NT2/D1 (cell line): ENCODE results near the gene FAM120AOS.

Experiments
- DNase-seq: peaks from one replicate; pipeline ENCODE4 v3.0.0-alpha.2; 2011; ENCODE audit warnings: low read depth, low spot score
- H3K27me3 ChIP-seq: 2 replicates; pipeline ENCODE4 v1.6.0; 2011; ENCODE audit warnings: mild to moderate bottlenecking; ENCODE audit not compliant: insufficient read length, insufficient read depth
- H3K36me3 ChIP-seq: 2 replicates; pipeline ENCODE4 v1.6.1; 2011; ENCODE audit warnings: mild to moderate bottlenecking, low read length, mixed read lengths; ENCODE audit not compliant: insufficient read depth, insufficient read length
- H3K4me1 ChIP-seq: 2 replicates; pipeline ENCODE4 v1.5.1; 2011; ENCODE audit not compliant: insufficient read depth, insufficient read length
- H3K4me3 ChIP-seq: 2 replicates; pipeline ENCODE4 v1.5.1; 2011; ENCODE audit warnings: low read depth; ENCODE audit not compliant: insufficient read length
- H3K9ac ChIP-seq: 2 replicates; pipeline ENCODE4 v1.6.0; 2011; ENCODE audit warnings: low read depth; ENCODE audit not compliant: insufficient read length
- H3K9me3 ChIP-seq: 2 replicates; pipeline ENCODE4 v1.5.1; 2011; ENCODE audit warnings: mild to moderate bottlenecking, low read length; ENCODE audit not compliant: insufficient read depth
- SUZ12 ChIP-seq: IDR thresholded peaks from 2 replicates; pipeline ENCODE4 v1.6.1; 2011; ENCODE audit not compliant: insufficient read length, insufficient read depth; ENCODE audit errors: extremely low read depth
- YY1 ChIP-seq: IDR thresholded peaks from 2 replicates; pipeline ENCODE4 v1.6.1; 2011; ENCODE audit not compliant: insufficient read length, insufficient read depth
- ZNF274 ChIP-seq: IDR thresholded peaks from 2 replicates; pipeline ENCODE4 v1.6.1; 2011; ENCODE audit warnings: mild to moderate bottlenecking, low read depth, low read length

FAM120AOS gene

DNA sequence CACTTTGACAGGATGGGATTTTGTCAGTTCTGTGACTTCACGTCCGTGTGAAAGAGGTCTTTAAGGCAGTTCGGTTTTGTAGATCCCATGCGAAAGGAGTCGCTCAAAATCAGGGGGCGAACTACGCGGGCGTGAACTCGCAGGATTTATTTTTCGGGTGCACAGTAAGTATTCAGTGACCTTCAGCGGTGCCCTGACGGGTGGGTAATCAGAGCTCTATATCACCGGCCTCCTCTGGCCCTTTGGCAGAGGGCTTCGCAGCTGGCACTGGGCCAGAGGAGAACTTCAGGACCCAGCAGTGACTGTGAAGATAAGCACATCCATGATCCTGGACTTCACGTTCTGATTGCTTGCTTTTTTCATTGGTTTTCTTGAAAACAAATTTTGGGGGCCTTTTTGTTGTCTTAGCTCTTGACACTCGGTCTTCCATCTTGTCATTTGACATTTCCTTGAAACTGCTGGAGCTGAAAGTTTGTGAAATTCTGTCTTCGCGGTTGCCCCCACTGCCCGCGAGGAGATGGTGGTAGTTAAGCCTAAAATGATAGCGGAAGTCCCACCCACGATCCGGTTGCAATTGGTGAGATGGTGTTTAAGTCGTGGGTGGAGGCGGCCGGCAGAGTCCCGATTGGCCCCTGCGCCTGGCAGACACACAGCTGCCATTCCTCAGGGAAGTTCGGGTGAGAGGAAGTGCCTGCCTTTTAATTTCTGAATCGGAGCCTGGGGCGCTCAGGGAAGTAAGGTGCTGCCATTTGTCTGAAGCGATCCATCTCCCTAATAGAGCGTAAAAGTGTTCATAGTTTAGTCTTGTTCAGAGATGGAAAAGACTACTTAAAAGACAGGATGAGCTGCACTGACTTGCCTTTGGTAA, at the start of gene FAM120AOS:
Gene FAM120AOS (minus strand): TSS at position 535 of the 868 bp plus-strand sequence. CDS start 872 bp downstream, outside the sequence.
- Histone ChIP-seq H3K9ac (peak within 1 kb of the TSS; percentile 98), H3K4me3 (peak within 1 kb of the TSS; percentile 95), H3K4me1 (no peaks in the 10 kb centered on the region), H3K36me3 (peaks cover 25% of the 10 kb centered on the region), H3K9me3 (no peaks in the 10 kb centered on the region), H3K27me3 (no peaks in the 10 kb centered on the region)
- no peak for TF ChIP-seq ZNF274
- peak; percentile 13 for TF ChIP-seq YY1
- DNase-seq, result peak; percentile 82

DNA sequence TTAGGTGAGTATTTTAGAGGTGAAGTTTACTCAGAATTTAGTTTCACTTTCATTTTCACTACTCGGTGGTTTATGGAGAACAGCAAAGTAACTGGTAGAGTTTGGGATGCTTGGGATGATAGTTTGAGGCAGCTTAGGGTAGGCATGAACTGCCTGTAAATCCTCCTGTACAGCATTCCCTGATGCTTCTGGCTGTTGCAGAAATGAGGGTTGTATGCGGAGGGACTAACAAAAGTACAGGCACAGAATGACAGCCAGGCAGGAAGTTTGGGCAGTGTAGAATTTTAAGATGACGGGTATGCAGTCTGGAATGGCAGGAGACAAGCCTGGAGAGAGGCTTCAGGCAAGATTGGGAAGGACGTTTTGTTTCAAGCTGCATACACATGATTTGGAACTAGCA, 48.0 kb upstream of the FAM120AOS start:
- no peaks in the 10 kb centered on the region for H3K4me1 ChIP-seq
- H3K4me3 ChIP-seq, result no peak overlapping the region
- no peaks in the 10 kb centered on the region for H3K9me3 ChIP-seq
- H3K9ac ChIP-seq, result no peak overlapping the region
- no peaks in the 10 kb centered on the region for H3K27me3 ChIP-seq
- TF ChIP-seq ZNF274 (no peak), YY1 (no peak), SUZ12 (no peak)
- peaks cover 77% of the 10 kb centered on the region for H3K36me3 ChIP-seq
- no peak for DNase-seq

DNA sequence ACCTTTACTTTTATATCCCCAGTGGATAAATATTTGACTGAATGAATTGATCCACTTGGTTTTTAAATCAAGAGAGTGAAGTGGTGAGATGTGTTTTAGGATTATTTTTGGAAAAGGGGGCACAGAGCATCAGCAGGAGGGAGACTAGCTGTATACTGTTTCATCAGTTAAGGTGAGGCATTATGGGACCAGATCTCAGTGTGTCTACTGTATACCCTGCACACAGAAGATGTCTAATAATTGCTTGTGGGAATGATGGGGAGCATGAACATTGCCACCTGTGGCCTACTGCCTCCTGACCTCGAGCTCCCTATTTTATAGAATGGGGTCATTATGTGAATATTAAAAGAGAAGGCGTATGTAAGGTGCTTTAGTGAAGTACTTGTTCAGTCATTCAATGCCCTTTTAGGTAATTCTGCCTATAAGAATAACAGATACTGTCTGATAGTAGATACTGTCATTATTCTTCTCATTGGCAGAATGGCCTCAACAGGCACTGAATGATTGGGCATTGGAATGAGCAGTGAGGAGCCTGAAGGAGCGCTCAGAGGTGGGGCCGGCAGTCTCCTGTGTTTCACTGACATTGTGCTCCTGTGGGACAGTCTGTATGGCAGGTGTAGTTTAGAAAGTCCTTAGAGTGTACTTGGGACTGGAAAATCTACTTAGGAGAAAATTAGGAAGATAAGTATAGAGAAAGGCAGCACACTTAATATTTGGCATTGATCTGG, 47.4 kb upstream of the FAM120AOS start:
- Histone ChIP-seq H3K4me3 (no peak overlapping the region), H3K9ac (no peak overlapping the region), H3K36me3 (peaks cover 82% of the 10 kb centered on the region), H3K9me3 (no peaks in the 10 kb centered on the region), H3K4me1 (no peaks in the 10 kb centered on the region), H3K27me3 (no peaks in the 10 kb centered on the region)
- no peak for DNase-seq
- TF ChIP-seq YY1 (no peak), ZNF274 (no peak), SUZ12 (no peak)

DNA sequence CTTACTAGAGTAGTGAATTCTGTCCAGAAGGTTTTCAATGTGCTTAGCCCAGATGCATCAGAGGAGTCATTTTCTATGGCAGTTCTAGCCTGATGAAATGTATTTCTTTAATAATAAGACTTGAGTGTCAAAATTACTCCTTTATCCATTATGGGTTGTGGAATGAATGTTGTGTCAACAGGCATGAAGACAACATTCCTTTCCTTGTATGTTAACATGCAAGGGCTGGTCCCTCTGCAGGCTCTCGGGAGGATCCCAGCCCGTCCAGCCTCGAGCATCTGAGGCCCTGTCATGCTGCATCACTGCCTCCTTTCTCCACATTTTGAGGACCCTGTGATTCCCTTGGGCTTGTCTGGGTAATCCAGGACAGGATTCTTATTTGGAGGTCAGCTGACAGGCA, 42.9 kb upstream of the FAM120AOS start:
- no peaks in the 10 kb centered on the region for H3K4me1 ChIP-seq
- peaks cover 84% of the 10 kb centered on the region for H3K36me3 ChIP-seq
- TF ChIP-seq YY1, result no peak
- H3K9ac ChIP-seq, result no peak overlapping the region
- H3K4me3 ChIP-seq, result no peak overlapping the region
- no peaks in the 10 kb centered on the region for H3K27me3 ChIP-seq
- no peak for DNase-seq
- no peaks in the 10 kb centered on the region for H3K9me3 ChIP-seq

DNA sequence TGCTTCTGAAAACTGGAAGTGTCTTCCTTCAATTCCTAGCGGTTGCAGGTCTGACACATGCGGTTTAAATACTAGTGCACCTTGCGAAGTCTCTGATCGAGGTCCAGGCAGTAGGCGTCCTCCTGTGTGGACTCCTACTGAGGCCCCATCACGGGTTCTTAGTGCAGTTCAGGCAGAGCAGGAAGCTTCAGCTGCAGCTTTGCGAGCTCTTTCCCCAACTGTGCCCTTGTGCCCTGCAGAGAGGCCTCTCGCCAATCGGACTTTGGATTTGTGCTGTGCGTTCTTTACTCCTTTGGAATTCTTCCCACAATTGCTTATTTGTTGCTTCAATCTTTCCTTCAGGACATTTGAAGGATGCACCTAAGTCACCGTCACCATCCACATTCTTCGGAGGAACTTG, 40.6 kb upstream of the FAM120AOS start:
- Histone ChIP-seq H3K36me3 (peaks cover 80% of the 10 kb centered on the region), H3K4me1 (no peaks in the 10 kb centered on the region), H3K4me3 (no peak overlapping the region), H3K9ac (no peak overlapping the region), H3K27me3 (no peaks in the 10 kb centered on the region), H3K9me3 (no peaks in the 10 kb centered on the region)
- DNase-seq, result no peak
- TF ChIP-seq YY1, result no peak
- TF ChIP-seq SUZ12, result no peak
- TF ChIP-seq ZNF274, result no peak

DNA sequence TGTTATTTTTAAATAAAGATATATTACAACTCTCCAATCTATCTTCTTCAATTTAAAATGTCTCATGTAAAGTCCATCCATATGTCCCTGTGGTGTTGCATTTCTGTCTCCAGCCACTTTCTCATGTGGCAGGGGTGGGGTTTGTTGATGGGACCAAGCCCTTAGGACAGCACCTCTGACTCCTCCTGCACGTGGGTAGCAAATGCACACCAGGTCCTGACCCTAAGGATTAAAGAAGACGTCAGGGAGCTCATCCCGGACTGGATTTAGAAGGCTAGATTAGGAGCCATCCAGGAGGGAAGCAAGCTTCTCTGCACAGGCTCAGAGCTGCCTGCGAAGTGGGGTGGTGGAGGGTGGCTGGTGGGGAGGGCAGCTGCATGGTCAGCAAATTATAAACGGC, 38.9 kb upstream of the FAM120AOS start:
- H3K4me1 ChIP-seq, result no peaks in the 10 kb centered on the region
- no peak overlapping the region for H3K4me3 ChIP-seq
- peaks cover 65% of the 10 kb centered on the region for H3K36me3 ChIP-seq
- TF ChIP-seq ZNF274, result no peak
- TF ChIP-seq SUZ12, result no peak
- no peak for TF ChIP-seq YY1
- H3K27me3 ChIP-seq, result no peaks in the 10 kb centered on the region
- H3K9ac ChIP-seq, result no peak overlapping the region
- no peak for DNase-seq
- H3K9me3 ChIP-seq, result no peaks in the 10 kb centered on the region

DNA sequence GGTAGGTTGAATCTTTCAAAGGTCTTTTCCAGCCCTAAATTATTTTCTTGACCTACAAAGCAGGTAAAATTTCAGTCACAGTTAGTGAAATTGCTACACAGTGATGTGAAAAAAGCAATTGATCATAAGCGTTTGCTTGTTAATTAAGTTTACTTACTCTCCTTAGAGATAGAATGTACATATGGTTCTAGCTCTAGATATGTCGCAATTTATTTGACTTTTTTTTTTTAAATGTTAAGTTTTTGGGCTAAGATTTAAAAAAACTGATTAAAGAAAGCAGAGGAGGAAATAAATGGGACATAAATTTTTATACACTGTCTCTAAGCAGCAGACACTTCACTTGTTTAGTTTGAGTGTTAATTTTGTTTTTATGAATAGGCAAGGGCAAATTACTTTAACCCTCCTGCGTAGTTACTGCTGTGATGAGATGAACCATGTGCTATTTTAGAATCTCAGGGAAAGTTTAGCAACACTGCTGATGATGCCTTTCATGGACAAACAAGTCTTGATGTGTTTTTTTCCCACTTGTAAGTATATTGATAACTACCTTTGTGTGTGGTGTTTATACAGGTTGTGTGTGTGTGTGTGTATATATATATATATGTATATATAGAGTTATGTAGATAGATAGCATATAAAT, 38.3 kb upstream of the FAM120AOS start:
- no peaks in the 10 kb centered on the region for H3K9me3 ChIP-seq
- DNase-seq, result no peak
- no peak overlapping the region for H3K9ac ChIP-seq
- H3K4me1 ChIP-seq, result no peaks in the 10 kb centered on the region
- TF ChIP-seq ZNF274, result no peak
- no peak for TF ChIP-seq SUZ12
- no peak for TF ChIP-seq YY1
- no peak overlapping the region for H3K4me3 ChIP-seq
- H3K27me3 ChIP-seq, result no peaks in the 10 kb centered on the region
- H3K36me3 ChIP-seq, result peaks cover 59% of the 10 kb centered on the region
